NK-92 (cell line): ENCODE results near the gene PRKCE.
"Not testable (repeated sequence)": the region's sequence is repeated elsewhere in the genome, so short reads cannot be mapped to it uniquely, and the experiment has no call there.

Experiments
- DNase-seq: peaks from one replicate; lab custom pipeline; 2025; ENCODE audit not compliant: unreplicated experiment; lab: John Stamatoyannopoulos, UW

The PRKCE gene

DNA sequence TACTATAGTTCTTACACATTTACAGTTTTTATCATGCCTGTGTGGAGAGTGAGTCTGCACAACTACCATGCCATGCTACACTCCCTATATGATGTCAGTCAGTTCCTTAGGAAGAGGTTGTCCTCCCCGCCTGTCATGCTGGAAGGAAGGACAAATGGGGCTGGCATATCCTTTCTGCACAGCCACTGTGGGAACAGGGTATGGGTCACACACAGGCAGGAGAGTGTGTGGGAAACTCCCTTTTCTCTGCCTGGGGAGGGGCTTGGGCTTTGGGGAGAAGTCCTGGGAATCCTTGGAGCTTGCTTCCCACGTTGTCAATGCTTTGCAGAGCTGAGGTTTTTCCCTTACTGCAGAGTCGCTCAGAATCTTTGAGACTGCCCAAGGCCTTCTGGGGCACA lies 232.1 kb downstream of the PRKCE start:
- no peak for DNase-seq

DNA sequence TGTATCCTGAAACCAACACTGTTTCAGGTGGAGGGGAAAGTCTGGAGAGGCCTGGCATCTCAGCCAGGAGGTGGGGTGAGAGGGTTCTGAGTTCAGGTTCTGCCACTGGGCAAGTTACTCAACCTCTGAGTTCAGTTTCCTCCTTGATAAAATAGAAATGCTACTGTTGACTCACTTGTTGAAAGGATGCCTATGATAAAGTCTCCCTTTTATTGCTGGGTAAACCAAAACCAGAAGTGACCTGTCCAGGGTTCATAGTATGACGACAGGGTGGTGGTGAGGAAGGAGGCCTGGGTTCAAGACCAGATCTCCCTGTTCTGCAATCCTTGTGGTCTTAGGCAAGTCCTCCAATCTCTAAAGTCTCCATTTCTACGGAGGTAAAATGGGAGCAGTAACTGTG lies 232.7 kb downstream of the PRKCE start:
- no peak for DNase-seq

DNA sequence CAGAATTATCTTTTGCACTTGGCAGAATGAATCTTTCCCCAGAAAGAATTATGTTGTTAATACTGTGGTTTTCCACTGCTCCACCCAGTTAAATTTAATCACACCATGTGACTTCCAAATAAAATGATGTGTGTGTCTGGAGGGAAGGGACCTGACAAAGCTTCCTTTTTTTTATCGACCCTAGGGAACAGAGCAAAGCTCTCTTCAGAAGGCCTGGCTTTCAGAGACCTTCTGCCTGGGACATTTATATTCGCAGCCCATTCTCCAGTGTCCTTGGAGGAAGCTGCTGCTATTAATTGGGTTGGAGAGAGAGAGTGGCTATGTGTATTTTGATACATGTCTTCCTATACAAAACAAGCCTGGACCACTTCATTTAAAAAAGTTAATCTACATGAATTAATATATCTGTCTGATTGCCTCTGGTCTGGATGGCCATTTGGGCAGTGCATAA lies 233.7 kb downstream of the PRKCE start:
- DNase-seq = no peak

- no peak for DNase-seq
Observed at GRCh38 chr2:45886171-45886663, 234.7 kb downstream of the PRKCE start.

DNA sequence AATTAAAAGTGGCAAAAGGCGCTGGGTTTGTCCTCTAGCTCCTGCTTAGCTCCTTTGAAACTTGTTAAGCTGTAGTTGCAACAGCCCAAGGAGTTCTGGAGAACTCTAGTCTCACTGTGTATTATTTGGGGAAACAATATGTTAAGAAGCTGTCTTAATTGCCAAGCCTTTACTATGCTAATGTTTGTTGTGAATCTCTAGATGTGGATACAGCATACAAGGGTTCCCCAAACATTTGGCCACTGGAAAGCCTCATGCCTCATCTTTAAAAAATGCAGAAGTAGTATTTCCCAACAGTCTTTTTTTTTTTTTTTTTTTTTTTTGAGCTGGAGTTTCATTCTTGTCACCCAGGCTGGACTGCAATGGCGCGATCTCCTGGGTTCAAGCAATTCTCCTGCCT lies 236.7 kb downstream of the PRKCE start:
- DNase-seq = no peak

DNA sequence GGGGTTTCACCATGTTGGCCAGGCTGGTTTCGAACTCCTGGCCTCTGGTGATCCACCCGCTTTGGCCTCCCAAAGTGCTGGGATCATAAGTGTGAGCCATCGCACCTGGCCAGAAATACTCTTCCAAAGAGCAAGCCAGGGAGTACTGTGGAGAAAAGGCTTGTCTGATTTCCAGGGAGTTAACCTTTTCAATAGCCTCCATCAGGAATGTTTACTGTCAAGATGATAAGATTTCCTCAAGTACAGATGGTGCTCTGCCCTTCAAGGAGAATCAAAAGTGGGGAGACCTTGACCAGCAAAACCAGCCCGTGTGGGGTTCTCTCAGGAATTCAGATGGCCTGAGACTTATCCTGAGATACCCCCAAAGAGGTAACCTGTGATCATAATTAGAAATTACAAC lies 237.2 kb downstream of the PRKCE start:
- no peak for DNase-seq

DNA sequence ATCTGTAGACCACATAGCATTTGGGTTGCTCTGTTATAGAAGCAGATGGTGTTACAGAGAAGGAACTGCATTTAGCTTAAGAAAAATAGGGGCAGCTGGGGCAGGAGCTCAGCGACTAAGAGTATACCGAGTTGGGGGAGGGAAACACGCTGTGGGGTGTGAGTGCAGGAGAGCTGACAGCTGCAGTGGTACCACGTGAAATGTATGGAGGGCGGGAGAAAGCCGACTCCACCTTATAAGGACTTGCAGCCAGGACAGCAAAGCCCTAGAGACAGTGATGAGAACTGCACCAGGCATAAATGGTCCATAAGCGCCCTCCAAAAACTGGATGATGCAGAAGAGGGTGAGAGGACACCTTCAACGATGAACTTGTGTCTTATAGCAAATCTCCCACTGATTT lies 237.6 kb downstream of the PRKCE start:
- no peak for DNase-seq

- DNase-seq = no peak
Observed at GRCh38 chr2:45889620-45890370, 238.3 kb downstream of the PRKCE start.

DNA sequence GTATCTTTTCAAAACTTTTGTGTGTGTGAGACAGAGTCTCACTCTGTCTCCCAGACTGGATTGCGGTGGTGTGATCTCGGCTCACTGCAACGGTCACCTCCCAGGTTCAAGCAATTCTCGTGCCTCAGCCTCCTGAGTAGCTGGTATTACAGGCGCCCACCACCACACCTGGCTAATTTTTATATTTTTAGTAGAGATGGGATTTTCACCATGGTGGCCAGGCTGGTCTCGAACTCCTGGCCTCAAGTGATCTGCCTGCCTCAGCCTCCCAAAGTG lies 238.8 kb downstream of the PRKCE start:
- DNase-seq = not testable (repeated sequence)

GRCh38 chr2:45890819-45891218 lies 239.3 kb downstream of the PRKCE start:
- DNase-seq = no peak

GRCh38 chr2:45891719-45892424 lies 240.4 kb downstream of the PRKCE start:
- no peak for DNase-seq

DNA sequence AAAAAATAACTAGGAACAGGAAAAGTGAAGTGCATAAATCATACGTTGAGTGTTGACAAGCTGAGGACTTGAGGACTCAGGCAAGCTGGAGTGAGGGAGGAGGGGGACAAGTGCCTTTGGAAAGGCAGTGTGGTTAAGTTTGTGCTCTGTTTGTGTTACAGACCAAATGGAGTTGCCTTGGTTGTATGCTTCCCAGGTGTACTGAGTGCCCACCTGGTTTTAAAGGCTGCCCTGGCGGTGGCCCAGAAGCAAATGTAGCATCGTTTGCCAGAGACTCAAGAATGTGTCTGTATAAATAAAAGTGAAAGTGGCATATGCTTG lies 240.9 kb downstream of the PRKCE start:
- no peak for DNase-seq

DNA sequence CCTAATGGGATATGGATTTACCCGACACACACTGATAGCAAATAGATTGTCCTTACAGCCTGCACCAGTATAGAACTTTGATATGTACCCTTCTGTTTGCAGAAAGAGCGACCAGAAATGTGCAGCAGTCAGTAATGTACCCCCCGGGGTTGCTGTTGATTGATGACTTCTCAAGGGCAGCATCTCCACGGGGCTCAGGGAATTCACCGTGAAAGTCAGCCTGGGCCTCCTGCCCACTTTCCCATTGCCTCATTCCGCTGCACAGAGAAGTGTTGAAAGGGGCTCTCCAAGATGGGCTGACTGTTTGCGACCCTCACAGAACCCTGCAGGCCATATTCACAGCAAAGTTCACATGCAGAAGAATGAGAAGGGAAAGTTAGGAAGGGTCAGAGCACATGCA lies 241.3 kb downstream of the PRKCE start:
- DNase-seq = no peak

DNA sequence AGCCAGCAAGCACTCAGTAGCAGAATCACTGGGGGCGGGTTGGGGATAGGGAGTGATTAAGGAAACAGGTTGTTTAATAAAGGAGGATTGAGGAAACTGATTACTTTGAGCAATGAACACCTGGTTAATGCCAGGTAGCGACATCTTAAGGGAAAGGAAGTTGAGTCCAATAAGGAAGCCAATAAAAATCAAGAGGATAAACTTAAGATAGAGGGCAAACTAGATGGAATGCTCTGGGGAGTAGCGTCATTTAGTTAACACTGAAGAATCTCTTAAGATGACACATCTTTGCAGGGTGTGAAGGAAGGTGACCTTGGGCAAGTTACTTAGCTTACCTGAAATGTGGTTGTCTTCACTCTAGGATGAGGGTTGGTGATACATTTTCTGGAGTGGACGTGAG lies 242.7 kb downstream of the PRKCE start:
- DNase-seq = no peak

- no peak for DNase-seq
Observed at GRCh38 chr2:45895241-45895861, 243.9 kb downstream of the PRKCE start.

DNA sequence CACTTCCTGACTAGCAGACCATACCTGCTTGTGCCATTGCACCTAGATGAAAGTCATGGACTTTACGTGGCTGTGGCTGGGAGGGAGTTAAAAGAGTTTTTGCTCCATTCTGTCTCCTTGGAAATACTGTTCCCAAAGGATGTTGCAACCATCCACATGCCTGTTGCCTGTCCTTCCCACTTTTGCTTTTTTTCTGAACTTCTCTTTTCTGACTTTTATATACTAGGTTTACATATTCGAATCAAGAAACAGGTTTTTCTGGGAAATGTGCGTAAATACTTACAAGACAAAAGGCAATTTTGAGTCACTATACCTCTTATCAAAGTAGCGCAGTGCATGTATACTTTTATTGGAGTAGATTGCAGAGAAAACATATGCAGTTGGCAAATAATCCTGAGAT lies 244.8 kb downstream of the PRKCE start:
- DNase-seq = no peak

- no peak for DNase-seq
Observed at GRCh38 chr2:45897842-45898241, 246.4 kb downstream of the PRKCE start.

DNA sequence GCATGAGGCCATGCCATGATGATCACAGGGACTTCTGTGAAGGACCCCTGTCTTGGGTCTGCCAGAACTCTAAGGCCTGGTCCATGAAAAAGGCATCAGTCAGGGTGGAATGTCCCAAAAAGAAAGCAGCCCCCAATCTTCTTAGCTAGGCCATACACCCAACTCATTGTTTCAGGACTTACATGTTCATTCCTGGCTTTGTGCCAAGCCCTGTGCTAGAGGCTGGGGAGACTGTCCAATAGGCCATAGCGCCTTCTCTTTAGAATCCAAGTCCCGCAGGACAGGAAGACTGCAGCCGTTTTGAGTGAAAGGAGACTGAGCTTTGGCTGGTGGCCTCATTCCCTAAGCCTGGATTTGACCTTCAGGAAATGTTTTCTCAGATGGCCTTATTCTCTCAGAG lies 247.3 kb downstream of the PRKCE start:
- no peak for DNase-seq

GRCh38 chr2:45899926-45900325 lies 248.5 kb downstream of the PRKCE start:
- DNase-seq = no peak

DNA sequence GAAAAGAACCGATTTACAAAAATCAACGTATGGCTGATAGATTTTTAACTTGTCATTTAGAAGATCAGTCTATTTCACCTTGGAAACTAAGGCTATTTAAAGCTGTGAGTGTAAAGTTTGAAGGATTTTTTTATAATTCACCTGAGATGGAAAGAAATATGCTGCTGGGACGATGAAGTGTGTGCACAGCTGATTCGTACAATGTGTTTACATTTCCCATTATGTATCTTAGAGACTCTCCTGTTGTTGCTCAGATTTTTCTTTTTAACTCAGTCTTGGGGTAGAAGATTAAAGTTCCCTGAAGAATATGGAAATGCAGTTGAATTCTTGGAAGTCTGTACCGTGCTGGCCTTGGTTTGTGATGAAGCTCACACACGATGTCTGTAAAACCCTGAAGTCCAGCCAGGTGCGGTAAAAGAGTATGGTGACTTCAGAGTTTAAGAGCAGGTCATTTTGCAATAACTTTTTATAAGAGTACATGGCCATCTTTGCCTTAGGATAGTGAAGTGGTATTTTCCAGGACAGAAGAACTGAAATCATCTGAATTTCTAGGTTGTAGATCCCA lies 250.1 kb downstream of the PRKCE start:
- DNase-seq = no peak

DNA sequence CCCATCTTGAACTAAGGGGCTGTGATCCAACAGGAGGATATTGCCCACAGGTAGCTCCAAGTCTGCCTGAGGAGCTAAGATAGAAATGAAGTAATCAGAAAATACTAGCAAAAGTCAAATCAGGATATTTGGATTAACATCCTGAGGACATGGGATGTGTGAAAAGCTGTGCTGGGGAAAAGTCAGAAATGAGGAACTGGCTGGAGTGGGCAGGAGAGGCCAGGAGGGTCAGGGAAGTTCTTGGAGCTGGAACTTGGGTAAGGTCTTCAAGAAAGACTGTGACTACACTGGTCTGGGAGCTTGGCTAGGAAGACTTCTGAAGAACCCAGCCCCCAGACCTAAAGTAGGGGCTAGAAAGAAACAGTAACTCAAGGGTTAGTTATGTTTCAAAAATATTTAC lies 250.9 kb downstream of the PRKCE start:
- no peak for DNase-seq

DNA sequence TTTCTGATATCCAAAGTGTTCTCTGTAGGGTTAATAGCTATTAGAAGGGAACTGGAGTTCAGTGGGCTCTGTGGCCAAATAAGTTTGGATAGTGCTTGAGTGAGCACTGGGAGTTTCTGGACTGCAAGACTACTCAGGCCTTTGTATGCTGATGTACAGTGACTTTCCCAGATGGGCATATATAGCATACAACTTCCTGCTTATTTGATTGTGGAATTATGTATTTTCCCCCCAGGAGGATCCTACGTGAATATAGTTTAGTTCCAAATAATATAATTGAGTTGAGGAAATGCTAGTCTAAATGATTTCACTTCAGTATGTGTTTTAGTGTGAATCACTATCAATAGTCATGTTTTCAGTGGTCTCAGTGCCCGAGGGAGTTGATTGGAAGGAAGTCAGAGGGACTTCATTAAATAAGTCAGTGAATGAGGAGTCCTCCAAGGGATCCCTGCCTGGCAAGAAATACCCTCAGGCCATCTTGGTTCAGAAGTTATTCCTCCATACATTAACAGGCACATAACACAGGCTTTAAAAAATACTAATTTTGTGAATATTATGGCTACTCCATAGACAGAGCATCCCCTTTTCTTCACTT lies 251.4 kb downstream of the PRKCE start:
- DNase-seq = no peak
